GM18520 (cell line): ENCODE measurements around the gene PRCP.
A peak's percentile ranks its signal among the peaks of the same experiment; 100 is the strongest.
"Not testable (repeated sequence)": the region's sequence is repeated elsewhere in the genome, so short reads cannot be mapped to it uniquely, and the experiment has no call there.

Source experiments
- ATAC-seq: cut with Tn5 transposase; IDR thresholded peaks from one replicate; pipeline ENCODE4 v1.9.1; 2021; ENCODE audit not compliant: unreplicated experiment

The PRCP gene

DNA sequence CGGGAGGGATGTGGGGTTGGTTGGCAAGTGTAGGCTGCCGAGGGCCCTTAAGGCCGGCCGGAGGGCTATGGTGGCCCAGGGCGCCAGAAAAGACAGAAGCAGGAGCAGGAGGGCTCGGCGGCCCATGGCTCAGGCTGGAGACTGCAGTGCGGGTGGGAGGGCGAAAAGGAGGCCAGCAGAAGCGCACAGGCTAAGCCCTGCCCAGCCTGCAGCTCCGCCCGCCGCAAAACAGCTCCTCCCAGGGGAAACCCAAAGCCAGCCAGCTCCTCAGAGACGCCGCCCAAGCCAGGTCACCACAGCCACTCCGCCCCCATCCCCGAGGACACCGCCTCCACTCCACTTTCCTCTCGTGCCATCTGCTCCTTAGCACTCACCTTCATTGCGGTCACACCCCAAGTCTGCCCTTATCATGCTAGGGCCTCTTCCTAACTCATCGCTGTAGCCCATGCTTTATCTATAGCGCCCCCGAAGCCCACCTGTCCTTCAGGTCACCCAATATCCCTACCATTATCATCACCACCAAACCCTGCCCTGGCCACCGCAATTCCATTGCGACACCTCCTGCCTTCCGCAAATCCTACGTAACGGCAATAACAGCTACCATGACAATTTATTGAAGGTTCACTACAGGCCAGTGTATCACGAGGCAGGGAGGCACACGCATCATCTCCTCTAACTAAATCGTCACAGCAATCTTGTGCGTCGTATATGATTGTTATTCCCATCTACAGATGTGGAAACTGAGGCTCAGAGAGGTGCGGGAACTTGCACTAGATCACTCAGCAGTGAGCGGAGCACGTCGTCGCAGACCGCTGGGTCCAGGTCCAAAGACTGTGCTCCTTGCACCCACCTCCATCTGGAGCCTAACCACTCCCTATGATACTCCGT, at the start of gene PRCP:
TSS of gene PRCP (minus strand) at position 154 of the 888 bp plus-strand sequence. CDS start at position 126, 28 bp downstream.
- ATAC-seq: peak; percentile 76

DNA sequence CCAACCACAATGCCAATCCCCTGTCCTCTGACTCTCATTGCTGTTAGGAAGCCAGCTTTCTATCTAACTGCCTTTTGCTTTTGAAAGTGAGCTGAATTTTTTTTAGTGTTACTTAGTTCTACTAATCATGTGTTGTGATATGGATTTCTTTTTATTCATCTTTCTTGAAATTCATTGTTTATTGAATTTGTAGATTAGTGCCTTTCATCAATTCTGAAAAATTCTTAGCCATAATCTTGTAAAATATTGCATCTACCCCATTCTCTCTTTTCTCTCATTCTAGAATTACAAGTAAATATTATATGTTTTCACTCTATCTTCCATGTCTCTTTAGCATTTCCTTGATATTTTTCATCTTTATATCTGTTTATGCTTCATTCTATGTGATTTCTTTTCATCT, 49.1 kb upstream of the PRCP start:
- no peak for ATAC-seq

DNA sequence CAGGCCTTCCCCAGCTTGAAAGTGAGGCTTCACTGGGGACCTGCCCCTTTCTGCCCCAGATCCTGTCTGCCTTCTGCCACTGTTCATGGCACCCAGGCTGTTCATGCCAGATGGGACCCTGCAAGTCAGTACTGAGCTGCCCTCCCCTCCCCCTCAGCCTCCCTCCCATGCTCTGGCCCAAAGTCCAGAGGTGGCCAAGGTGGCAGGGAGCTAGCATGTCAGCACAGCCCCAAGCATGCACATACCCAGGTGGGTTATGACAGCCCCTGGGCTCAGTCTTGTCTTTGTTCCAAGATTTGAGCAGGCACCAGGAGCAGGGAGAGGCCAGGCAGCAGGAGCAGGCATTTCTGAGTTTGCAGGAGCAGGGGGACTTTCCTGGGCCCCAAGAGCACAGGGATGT, 45.5 kb upstream of the PRCP start:
- ATAC-seq: no peak

DNA sequence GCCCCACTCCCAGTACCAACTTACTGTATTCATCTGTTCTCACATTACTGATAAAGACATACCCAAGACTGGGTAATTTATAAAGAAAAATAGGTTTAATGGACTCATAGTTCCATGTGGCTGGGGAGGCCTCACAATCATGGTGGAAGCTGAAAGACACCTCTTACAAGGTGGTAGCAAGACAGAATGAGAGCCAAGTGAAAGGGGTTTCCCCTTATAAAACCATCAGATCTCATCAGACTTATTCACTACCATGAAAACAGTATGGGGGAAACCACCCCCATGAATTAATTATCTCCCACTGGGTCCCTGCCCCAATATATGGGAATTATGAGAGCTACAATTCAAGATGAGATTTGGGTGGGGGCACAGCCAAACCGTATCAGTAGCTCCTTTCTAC, 44.8 kb upstream of the PRCP start:
- ATAC-seq: not testable (repeated sequence)

DNA sequence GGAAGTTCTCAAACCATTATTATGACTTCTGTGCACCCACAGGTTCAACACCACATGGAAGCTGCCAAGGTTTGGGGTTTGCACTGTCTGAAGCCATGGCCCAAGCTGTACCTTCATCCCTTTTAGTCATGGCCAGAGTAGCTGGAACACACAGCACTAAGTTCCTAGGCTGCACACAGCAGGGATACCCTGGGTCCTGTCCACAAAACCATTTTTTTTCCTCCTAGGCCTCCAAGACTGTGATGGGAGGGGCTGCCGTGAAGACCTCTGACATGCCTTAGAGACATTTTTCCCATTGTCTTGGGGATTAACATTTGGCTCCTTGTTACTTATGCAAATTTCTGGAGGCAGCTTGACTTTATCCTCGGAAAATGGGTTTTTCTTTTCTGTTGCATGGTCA, 44.0 kb upstream of the PRCP start:
- ATAC-seq: no peak

DNA sequence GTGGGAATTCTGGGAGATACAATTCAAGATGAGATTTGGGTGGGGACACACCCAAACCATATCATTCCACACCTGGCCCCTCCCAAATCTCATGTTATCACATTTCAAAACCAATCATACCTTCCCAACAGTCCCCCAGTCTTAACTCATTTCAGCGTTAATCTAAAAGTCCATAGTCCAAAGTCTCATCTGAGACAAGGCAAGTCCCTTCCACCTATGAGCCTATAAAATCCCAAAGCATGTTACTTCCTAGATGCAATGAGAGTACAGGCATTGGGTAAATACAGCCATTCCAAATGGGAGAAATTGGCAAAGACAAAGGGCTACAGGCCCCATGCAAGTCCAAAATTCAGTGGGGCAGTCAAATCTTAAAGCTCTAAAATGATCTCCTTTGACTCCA, 43.2 kb upstream of the PRCP start:
- not testable (repeated sequence) for ATAC-seq

DNA sequence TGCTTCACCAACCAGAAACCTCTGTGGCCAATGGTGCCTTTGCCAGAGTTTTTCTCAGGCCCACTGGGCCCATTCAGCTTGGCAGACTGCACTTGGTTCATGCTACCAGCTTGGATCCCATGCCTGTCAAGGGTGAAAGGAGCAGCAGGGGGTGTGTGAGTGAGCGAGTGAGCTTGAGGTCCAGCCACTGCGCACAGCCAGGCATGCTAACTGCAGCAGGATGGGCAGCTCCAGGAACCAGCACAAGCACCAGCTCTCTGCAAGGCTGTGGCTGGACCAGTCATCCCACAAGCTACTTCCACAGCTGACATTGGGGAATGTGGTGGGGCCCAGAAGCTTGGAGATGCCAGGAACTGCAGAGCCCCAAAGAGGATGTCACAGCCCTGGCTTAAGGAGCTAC, 42.1 kb upstream of the PRCP start:
- ATAC-seq: no peak

DNA sequence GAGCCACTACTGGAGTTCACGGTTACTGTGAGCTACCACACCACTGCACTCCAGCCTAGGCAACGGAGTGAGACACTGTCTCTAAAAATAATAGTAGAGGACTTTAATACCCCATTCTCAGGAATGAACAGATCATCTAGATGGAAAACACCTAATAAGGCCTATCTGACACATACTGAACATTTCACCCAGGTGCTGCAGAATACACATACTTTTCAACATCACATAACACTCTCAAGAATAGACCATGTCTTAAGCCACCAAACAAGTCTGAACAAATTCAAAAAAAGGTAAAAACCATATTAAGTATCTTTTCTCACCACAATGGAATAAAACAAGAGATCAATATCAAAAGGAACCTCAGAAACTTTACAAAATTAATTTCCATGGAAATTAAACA, 39.2 kb upstream of the PRCP start:
- no peak for ATAC-seq

DNA sequence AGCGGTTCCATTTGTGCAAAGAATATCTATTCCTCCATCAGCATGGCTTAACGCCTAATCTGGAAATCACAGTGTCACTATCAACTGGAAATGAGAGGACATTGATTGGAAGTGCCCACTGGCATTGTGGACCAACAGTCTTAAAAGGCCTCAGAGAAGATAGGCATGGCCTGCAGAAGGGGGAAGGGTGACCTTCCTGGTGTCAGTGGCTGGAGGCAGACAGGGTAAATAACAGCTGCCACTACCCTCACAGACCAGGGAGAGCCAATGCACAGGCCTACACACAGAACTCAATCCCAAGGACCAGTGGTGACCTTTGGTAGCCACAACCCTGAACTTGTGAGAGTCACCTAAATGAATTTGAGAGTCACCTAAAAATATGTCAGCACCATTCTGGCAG, 37.3 kb upstream of the PRCP start:
- ATAC-seq: no peak

DNA sequence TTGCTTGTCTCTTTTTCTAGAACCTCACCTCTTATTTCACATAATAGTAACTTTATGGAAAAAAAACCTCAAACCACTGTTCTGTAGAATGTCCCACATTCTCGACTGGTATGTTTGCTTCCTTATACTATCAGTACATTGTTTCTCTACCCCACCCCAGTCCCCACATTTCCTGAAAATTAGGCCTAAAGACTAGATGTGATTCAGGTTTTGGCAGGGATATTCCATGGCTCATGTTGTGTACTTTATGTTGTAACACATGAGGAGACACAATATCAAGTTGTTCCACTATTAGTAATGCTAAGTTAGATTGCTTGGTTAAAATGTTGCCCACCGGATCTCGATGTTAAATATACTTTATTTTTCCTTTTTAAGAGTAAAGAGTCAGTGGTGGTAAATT, 36.0 kb upstream of the PRCP start:
- ATAC-seq: no peak

DNA sequence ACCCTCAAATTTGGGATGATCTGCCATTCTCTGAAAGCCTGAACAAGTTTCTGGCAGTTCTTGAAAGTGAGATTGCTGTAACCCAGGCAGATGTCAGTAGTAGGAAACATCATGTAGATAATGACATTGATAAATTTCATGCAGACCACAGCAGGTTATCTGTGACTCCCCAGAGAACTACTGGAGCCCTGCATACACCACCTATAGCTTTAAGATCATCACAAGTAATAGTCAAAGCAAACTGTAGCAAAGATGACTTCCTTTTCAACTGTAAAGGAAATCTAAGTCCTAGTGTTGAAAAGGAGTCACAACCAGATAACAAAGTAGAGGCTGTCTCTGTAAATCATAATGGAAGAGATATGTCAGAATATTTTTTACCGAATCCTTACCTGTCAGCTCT, 32.3 kb upstream of the PRCP start:
- ATAC-seq: no peak

DNA sequence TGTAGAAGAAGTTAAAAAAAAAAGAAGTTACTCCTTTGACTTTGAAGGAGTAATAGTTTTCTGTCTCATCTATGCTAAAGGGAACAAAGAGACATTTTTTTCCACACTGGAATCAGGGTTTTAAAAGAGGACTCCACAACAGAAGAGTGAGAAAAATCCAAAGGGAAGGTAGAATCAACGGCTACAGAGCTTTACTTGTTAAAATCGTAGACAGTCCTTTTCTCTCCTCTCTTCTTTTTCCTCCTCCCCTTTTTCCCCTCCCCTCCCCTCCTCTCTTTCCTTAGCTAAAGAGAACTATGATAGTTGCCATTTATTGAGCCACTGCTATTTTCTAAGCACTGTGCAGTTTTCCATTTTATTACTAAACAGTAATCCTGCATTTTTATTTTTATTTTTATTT, 30.5 kb upstream of the PRCP start:
- no peak for ATAC-seq

DNA sequence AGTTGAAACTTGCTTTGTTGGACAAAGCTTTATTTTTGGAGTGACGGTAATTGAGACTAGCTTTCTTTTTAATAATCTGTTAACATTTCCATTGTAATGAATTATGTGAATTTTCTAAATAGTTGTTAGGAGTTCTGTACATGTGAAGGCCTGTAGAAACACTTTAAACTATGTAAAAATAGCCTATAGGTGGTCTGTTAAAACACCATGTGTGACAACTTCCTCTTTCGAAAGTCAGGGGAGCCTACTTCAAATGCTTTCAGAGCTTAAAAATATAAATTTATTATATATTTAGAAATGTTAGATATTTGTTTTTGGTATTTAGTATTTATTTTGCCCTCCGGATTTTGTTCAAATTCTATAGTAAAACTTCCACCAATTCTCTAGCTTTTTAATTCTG, 30.0 kb upstream of the PRCP start:
- no peak for ATAC-seq

DNA sequence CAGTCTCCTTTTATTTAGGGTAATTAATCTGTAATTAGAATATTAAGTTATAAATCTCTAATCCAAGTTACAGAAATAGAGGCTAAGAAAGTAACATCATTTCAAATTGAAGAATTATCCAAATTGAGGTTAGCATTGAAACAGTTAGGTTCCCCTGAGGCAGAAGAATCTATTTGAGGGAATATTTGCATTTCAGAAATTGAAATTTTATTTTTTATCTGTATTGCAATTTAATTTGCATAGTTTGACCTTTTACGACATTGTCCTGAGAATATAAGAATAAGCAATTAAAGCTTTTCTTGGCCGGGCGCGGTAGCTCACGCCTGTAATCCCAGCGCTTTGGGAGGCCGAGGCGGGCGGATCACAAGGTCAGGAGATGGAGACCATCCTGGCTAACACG, 28.9 kb upstream of the PRCP start:
- ATAC-seq: no peak

DNA sequence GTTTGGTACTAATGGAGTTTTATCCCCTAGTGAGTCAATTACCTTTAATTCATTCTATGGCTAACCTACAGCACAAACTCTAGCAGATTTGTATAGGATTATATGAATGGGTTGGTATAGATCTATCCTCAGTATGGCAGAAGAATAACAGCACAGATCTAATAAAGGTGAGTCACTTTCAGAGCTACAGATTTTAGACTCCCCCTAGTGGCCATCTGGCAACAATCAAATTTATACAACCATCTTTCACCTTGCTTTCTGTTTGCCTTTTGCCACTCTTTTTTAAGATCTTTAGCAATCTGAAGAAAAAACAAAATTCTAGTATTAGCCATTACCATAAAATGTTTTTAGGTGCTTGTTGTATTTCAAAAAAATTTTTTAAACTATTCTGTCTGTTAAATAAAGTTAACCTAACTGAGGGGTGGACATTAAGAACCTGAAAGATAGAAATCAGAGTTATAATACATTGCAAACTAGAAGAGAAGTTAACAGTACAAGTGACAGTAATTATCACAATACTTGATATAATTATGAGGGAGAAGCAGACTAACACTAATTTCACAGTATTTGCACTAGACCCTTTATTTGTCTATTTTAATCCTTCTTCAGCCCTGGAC, 27.1 kb upstream of the PRCP start:
- peak; percentile 54 for ATAC-seq

DNA sequence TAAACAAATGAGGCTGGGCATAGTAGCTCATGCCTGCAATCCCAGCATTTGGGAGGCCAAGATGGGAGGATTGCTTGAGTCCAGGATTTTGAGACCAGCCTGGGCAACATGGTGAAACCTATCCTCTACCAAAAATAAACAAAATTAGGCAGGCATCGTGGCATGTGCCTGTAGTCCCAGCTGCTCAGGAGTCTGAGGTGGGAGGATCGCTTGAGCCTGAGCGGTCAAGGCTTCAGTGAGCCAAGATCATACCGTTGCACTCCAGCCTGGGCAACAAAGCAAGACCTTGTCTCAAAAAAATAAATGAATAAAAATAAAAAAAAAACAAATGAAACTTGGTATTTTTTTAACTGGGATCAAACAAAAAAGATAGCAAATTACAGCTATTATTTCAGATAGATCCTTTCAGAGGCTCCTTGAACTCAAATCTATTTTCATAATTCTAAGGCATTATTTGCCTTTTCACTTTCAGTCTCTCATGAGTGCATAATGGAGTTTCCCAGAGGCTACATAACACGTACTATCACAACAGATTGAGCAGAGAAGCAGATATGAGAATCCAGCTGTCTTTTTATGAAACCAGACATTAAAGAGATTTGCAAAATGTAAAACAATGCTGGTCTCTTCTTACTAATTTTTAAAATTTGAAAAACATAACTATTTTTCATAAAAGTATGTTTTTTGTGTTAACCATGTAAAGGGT, 24.4 kb upstream of the PRCP start:
- ATAC-seq: no peak

DNA sequence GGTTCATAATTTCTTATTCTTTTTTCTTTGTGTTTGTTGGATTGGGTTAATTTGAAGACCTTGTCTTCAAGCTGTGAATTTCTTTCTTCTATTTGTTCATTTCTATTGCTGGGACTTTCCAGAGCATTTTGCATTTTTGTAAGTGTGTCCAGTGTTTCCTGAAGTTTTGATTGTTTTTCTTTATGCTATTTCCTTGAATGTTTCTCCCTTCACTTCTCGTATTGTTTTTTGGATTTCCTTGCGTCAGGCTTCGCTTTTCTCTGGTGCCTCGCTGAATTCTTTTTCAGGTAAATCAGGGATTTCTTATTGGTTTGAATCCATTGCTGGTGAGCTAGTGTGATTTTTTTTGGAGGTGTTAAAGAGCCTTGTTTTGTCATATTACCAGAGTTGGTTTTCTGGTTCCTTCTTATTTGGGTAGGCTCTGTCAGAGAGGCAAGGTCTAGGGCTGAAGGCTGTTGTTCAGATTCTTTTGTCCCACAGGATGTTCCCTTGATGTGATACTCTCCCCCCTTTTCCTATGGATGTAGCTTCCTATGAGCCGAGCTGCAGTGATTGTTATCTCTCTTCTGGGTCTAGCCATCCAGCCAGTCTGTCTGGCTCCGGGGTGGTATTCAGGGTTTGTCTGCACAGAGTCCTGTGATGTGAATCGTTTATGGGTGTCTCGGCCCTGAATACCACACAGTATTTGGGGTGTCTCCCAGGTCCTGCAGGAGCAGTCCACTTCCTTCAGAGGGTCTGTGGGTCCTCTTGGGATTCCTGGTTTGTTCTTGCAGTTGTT, 22.4 kb upstream of the PRCP start:
- not testable (repeated sequence) for ATAC-seq

DNA sequence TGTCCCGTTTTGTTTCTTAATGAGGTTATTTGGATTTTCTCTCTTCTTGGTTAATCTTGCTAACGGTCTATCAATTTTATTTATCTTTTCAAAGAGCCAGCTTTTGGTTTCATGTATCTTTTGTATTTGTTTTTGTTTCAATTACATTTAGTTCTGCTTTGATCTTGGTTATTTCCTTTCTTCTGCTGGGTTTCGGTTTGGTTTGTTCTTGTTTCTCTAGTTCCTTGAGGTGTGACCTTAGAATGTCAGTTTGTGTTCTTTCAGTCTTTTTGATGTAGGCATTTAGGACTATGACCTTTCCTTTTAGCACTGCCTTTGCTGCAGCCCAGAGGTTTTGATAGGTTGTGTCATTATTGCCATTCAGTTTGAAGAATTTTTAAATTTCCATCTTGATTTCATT, 20.0 kb upstream of the PRCP start:
- not testable (repeated sequence) for ATAC-seq

DNA sequence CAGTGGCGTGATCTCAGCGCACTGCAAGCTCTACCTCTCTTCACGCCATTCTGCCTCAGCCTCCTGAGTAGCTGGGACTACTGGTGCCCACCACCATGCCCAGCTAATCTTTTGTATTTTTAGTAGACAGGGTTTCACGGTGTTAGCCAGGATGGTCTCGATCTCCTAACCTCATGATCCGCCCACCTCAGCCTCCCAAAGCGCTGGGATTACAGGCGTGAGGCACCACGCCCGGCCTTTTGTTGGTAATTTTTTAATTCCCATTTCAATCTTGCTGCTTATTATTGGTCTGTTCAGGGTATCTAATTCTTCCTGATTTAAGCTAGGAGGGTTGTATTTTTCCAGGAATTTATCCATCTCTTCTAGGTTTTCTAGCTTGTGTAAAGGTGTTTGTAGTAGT, 19.6 kb upstream of the PRCP start:
- ATAC-seq: not testable (repeated sequence)

DNA sequence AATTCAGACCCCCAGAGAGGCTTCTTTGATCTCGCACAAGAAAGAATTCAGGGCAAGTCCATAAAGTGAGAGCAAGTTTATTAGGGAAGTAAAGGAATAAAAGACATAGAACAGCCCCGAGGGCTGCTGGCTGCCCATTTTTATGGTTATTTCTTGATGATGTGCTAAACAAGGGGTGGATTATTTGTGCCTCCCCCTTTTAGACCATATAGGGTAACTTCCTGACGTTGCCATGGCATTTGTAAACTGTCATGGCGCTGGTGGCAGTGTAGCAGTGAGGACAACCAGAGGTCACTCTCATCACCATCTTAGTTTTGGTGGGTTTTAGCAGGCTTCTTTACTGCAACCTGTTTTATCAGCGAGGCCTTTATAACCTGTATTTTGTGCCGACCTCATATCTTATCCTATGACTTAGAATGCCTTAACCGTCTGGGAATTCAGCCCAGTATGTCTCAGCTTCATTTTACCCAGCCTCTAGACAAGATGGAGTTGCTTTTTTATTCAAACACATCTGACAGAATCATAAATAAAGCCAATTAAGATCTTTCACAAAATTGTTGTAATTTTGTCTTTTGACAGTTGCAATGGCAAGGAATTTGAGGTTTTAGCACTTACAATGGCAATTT, 8.9 kb upstream of the PRCP start:
- no peak for ATAC-seq

DNA sequence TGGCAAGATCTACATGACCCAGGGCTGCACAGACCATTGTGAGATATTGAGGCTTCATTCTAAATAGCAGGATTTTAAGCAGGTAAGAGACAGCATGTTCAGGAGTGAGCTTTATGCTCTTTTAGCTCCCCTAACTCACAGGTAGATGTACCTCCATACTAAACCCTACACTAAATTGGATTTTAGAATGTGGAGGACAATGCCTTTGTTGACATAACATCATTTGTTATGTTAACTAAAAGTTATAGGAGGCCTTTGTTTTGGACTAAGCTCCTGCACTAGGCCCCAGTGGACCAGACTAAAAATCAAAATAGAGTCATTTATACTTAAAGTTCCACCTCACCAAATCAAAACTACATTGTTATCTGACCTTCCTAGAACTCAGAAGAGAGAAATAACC, 8.1 kb upstream of the PRCP start:
- no peak for ATAC-seq
